B cell (primary cell): Measurements from ENCODE around the gene GDPD3. TPM values are rescaled to one million over a fixed set of nuclear protein-coding genes. Genes with fewer than 3 reads are reported as not detected.

Experiments used
- ATAC-seq: fragments of 200-7000 bp; cut with Tn5 transposase; one replicate; pipeline ENCODE4 v1.10.0; 2021; ENCODE audit warnings: low read depth, mild to moderate bottlenecking, moderate number of reproducible peaks, moderate library complexity
- CTCF ChIA-PET: fragments of 350-600 bp; sonication (Branson Sonifier 250); formaldehyde crosslinking; loops from one replicate; lab custom pipeline; 2021; ENCODE audit warnings: antibody characterized with exemption, inconsistent platforms; lab: Charles Lee
- POLR2A ChIA-PET: fragments of 350-600 bp; sonication (Branson Sonifier 250); formaldehyde crosslinking; loops from one replicate; lab custom pipeline; 2021; ENCODE audit warnings: antibody characterized with exemption; lab: Charles Lee
- DNase-seq: peaks from one replicate; pipeline ENCODE4 v3.0.0; 2013
- H2AFZ ChIP-seq: 2 replicates; pipeline ENCODE4 v1.6.1; 2012; ENCODE audit warnings: mild to moderate bottlenecking, low read depth, low read length; ENCODE audit not compliant: insufficient read depth, poor library complexity, severe bottlenecking
- H3K27ac ChIP-seq, 2 donors: 1 replicate in 1 of 2; 2 replicates in 1 of 2; pipeline ENCODE4 v1.5.1; 2012 to 2013; ENCODE audit warnings: low read length in 2 of 2, mild to moderate bottlenecking in 2 of 2, moderate library complexity in 1 of 2
- H3K27me3 ChIP-seq, 4 experiments: fragments of 200-600 bp in 1 of 4; sonication (generic) in 1 of 4; replicated peaks in 1 of 4; 1 replicate in 2 of 4; 2 replicates in 2 of 4; pipeline versions ENCODE4 v1.6.1 to v1.7.0; 2013 to 2016; ENCODE audit warnings: low read length in 3 of 4, mild to moderate bottlenecking in 2 of 4, mixed read lengths in 1 of 4, moderate library complexity in 1 of 4; ENCODE audit not compliant: insufficient read depth in 4 of 4, control insufficient read depth in 3 of 4; ENCODE audit errors: control extremely low read depth in 1 of 4
- H3K36me3 ChIP-seq, 2 experiments: replicated peaks in 1 of 2; 1 replicate in 1 of 2; 2 replicates in 1 of 2; pipeline versions ENCODE4 v1.6.1 to v1.7.1; 2013; ENCODE audit warnings: low read length in 1 of 2; ENCODE audit not compliant: insufficient read depth in 2 of 2, control insufficient read depth in 1 of 2; ENCODE audit errors: control extremely low read depth in 1 of 2, extremely low read depth in 1 of 2
- H3K4me1 ChIP-seq, 2 donors: fragments of 200-600 bp in 1 of 2; sonication (generic) in 1 of 2; 1 replicate in 1 of 2; 2 replicates in 1 of 2; pipeline versions ENCODE4 v1.5.1 to v1.6.1; 2013 to 2017; ENCODE audit warnings: low read length in 2 of 2; ENCODE audit not compliant: control insufficient read depth in 2 of 2, insufficient read depth in 2 of 2
- H3K4me2 ChIP-seq: replicated peaks from 2 replicates; pipeline ENCODE3; 2012; ENCODE audit warnings: mild to moderate bottlenecking, low read depth, low read length; ENCODE audit not compliant: poor library complexity, severe bottlenecking
- H3K4me3 ChIP-seq, 5 experiments: fragments of 200-600 bp in 1 of 5; sonication (generic) in 1 of 5; 1 replicate in 3 of 5; 2 replicates in 2 of 5; pipeline versions ENCODE4 v1.5.1 to v1.7.0; 2011 to 2016; ENCODE audit warnings: low read length in 4 of 5, mild to moderate bottlenecking in 4 of 5, low read depth in 2 of 5, control low read depth in 1 of 5, moderate library complexity in 1 of 5; ENCODE audit not compliant: insufficient read depth in 1 of 5; ENCODE audit errors: control extremely low read depth in 1 of 5, extremely low read depth in 1 of 5
- H3K79me2 ChIP-seq: fragments of 200-600 bp; sonication (generic); one replicate; pipeline ENCODE4 v1.6.0; 2016; ENCODE audit warnings: low read length; ENCODE audit not compliant: control insufficient read depth, insufficient read depth
- H3K9ac ChIP-seq: fragments of 200-600 bp; sonication (generic); 2 replicates; pipeline ENCODE4 v1.6.1; 2017; ENCODE audit warnings: mild to moderate bottlenecking, low read length, moderate library complexity
- H3K9me3 ChIP-seq, 3 donors: one replicate each; pipeline versions ENCODE4 v1.6.1 to v1.7.1; 2013; ENCODE audit warnings: low read length in 2 of 3; ENCODE audit not compliant: control insufficient read depth in 2 of 3, insufficient read depth in 1 of 3; ENCODE audit errors: control extremely low read depth in 1 of 3
- H4K20me1 ChIP-seq: 2 replicates; pipeline ENCODE4 v1.6.0; 2012; ENCODE audit warnings: mild to moderate bottlenecking, low read length; ENCODE audit not compliant: insufficient read depth, control insufficient read depth, poor library complexity, severe bottlenecking
- H3K27ac Mint-ChIP-seq: one replicate; pipeline ENCODE4 v1.8.0; 2021; ENCODE audit warnings: mixed read lengths
- H3K27me3 Mint-ChIP-seq: one replicate; pipeline ENCODE4 v1.8.0; 2021; ENCODE audit warnings: mixed read lengths
- H3K4me1 Mint-ChIP-seq: one replicate; pipeline ENCODE4 v1.8.0; 2021; ENCODE audit warnings: mixed read lengths
- H3K4me3 Mint-ChIP-seq: one replicate; pipeline ENCODE4 v1.8.0; 2021; ENCODE audit warnings: mixed read lengths
- H3K9me3 Mint-ChIP-seq: one replicate; pipeline ENCODE4 v1.8.0; 2022; ENCODE audit warnings: mixed read lengths; ENCODE audit not compliant: insufficient read depth
- CTCF ChIP-seq: fragments of 200-600 bp; IDR thresholded peaks from one replicate; pipeline ENCODE4 v1.8.0; 2022; ENCODE audit warnings: antibody characterized with exemption, mild to moderate bottlenecking
- EZH2 ChIP-seq: IDR thresholded peaks from 2 replicates; pipeline ENCODE4 v1.6.1; 2012; ENCODE audit warnings: borderline replicate concordance, low read depth, mild to moderate bottlenecking, moderate library complexity, low read length; ENCODE audit not compliant: insufficient read depth, poor library complexity, severe bottlenecking
- WGBS: methylation state at CpG from one replicate; pipeline ENCODE4 v1.1.5; 2013; ENCODE audit warnings: missing lambda C conversion rate; ENCODE audit not compliant: insufficient coverage; 5-methylcytosine and 5-hydroxymethylcytosine counted together
- intact Hi-C: fragments of 100-400 bp; cut with micrococcal nuclease; formaldehyde crosslinking; loops from one replicate; pipeline ENCODE4 v1.10.0; 2022
- polyA plus RNA-seq: library from polyadenylated mRNA; depleted of rRNA; stranded (reverse); fragments of >200 nt; gene quantifications from 2 replicates; pipeline ENCODE4 v1.2.3, GENCODE V29; 2012
- total RNA-seq, 2 donors: library from RNA; stranded (reverse); fragments of 120-200 nt in 1 of 2; gene quantifications; 1 replicate in 1 of 2; 2 replicates in 1 of 2; pipeline versions ENCODE4 v1.2.3 to v1.2.4, GENCODE V29; 2013 to 2022

GDPD3 gene
- total and polyA plus RNA-seq, 2 donors (not counting 1 experiment from before 2014, with no cell fraction given), result 10.6 to 17.3 TPM

DNA sequence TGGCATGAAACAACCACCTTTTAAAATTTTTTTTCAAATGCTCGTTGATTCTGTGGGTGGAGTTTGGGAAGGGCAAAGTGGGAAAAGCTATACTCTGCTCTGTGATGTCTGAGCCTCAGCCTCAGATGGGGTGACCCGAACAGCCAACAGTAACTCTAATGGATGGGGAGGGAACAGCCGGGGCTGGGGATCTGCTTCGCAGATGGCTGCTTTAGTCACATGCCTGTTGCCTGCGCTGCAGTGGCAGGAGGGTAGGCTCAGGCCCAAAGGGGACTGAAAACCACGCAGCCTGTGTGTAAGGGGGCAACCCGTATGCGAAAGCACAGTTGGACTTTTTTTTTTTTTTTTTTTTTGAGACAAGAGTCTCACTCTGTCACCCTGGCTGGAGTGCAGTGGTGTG, 24.6 kb upstream of the GDPD3 start:
- 89% methylated on average over 5 of the region's 8 CpGs for WGBS
- Histone ChIP-seq H3K9ac (no peak overlapping the region), H3K79me2 (no peaks in the 10 kb centered on the region), H3K4me2 (no peak overlapping the region), H3K4me1 (peaks cover 6 to 8% of the 10 kb centered on the region in 2 donors), H3K36me3 (no peaks in the 10 kb centered on the region), H2AFZ (no peak overlapping the region), H3K4me3 (no peak overlapping the region), H4K20me1 (no peaks in the 10 kb centered on the region), H3K27ac (no peak overlapping the region), H3K9me3 (no peaks in the 10 kb centered on the region), H3K27me3 (no peaks in the 10 kb centered on the region)
- intact Hi-C loops, result no loop called here
- CTCF ChIA-PET, result no interaction called here
- ATAC-seq (no peak), DNase-seq (no peak)
- Mint-ChIP-seq H3K4me1 (peaks cover 6% of the 10 kb centered on the region), H3K27me3 (no peaks in the 10 kb centered on the region), H3K27ac (no peak overlapping the region), H3K9me3 (no peaks in the 10 kb centered on the region), H3K4me3 (no peak overlapping the region)
- no peak for TF ChIP-seq CTCF
- TF ChIP-seq EZH2, result no peak
- POLR2A ChIA-PET, result interaction anchor here (0.6 kb wide), 1 partner anchor 14 kb away, joined by 6 read pairs; no protein-coding TSS in a partner anchor

- no peak overlapping the region for H3K4me2 ChIP-seq
- H2AFZ ChIP-seq, result no peak overlapping the region
- Mint-ChIP-seq H3K27me3 (no peaks in the 10 kb centered on the region), H3K9me3 (no peaks in the 10 kb centered on the region), H3K4me3 (no peak overlapping the region), H3K4me1 (peaks cover 6% of the 10 kb centered on the region), H3K27ac (no peak overlapping the region)
- no peaks in the 10 kb centered on the region for H3K79me2 ChIP-seq
- no peak overlapping the region for H3K4me3 ChIP-seq
- H3K4me1 ChIP-seq, result peaks cover 6 to 8% of the 10 kb centered on the region in 2 donors
- ChIA-PET CTCF (no interaction called here), POLR2A (interaction anchor here (0.6 kb wide), 1 partner anchor 1647 kb away, joined by 4 read pairs; no protein-coding TSS in a partner anchor)
- intact Hi-C loops, result no loop called here
- no peaks in the 10 kb centered on the region for H3K27me3 ChIP-seq
- no peak for TF ChIP-seq EZH2
- TF ChIP-seq CTCF, result no peak
- no peaks in the 10 kb centered on the region for H3K36me3 ChIP-seq
- ATAC-seq (no peak), DNase-seq (no peak)
- H3K27ac ChIP-seq, result no peak overlapping the region
- 100% methylated on average over 2 of the region's 11 CpGs for WGBS
- no peak overlapping the region for H3K9ac ChIP-seq
- no peaks in the 10 kb centered on the region for H3K9me3 ChIP-seq
- no peaks in the 10 kb centered on the region for H4K20me1 ChIP-seq
Observed at GRCh38 chr16:30136971-30137605, 23.8 kb upstream of the GDPD3 start.
